Germinal center (tissue), 1 donor: Measurements from ENCODE around the gene TSPAN11.

ENCODE experiments used
- DNase-seq: peaks from one replicate; pipeline ENCODE4 v3.0.0; 2012; ENCODE audit warnings: mixed read lengths, low spot score

Gene TSPAN11

DNA sequence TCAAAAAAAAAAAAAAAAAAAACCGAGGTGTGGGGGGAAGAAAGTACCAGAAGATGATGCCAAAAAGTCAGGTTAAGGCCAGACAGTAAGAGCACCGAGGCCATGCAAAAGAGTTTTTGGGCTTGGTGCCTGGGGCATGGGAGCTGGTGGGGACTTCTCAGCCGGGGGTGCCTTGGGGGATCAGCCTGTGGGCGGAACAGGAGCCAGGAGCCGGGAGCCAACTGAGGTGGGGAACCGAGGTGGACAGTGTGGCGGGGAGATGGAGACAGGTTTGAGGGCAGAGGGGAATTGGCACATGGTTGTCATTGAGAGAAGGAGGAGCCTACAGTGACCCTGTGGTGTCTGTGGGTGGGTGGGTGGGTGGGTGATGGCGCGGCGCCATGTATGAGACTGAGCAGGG, 33.2 kb downstream of the TSPAN11 start:
- no peak for DNase-seq

DNA sequence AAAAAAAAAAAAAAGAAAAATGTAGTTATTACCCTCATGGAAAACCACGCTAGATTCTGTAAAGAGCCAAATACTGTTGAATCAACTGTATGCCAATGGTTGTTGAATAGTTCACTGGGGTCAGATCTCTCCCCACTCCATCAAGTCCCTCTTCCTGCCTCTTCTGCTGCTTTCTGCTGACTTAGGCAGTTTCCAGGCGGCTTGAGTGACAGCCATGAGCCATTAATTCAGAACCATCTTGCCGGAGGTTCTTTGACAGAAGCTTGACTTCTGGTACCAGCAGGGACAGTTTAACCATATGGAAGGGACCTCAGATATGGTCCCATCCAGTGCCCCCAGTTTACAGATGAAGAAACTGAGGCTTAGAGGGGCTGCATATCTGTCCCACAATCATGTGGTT, 34.5 kb downstream of the TSPAN11 start:
- no peak for DNase-seq

DNA sequence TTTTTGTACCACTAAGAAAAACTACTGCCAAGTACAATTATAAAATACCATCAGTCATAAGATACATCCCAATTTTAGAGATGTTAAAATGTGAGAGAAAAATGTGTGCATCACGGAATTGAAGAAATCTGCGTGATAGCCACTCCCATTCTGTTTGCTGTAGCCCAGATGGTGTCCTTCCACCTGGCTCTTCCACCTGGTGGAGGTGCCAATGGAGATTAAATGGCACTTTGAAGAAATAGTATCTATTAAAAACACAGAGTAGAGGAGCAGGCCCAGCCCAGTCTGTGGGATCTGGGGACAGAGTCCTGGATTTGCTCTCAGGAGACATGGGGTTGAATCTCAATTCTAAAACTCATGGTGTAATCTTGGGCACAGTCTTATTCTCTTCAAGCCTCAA, 35.5 kb downstream of the TSPAN11 start:
- no peak for DNase-seq

DNA sequence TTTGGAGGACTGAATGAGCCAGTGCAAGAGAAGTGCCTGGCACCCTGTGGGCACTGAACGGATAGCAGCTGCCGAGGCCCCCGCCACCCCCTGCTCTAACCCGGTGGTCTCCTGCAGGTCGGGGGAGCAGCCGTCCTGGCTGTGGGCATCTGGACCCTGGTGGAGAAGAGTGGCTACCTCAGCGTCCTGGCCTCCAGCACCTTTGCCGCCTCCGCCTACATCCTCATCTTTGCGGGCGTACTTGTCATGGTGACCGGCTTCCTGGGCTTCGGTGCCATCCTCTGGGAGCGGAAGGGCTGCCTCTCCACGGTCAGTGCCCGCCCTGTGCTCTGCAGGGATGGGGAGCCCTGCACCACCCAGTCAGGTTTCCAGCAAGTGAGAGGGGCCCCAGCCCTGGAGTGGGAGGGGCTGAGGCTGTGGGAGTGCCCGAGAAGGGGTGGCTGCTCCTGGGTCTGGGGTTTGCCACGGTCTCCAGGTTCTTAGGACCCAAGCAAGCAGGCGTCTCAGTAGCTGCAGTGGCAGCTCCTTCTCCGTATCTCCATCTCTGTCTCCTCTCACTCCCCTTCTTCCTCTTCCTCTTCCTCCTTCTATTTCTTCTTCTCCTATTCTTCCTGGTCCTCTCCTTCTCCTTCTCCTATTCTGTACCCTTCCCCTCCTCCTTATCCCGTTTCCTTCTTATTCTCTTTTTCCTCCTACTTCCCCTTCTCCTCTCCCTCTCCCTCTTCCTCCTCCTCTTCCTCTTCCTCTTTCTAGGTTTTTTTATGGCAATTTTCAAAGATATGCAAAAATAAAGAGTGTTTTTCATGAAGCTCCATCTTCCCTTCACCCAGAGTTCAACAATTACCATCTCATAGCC, 37.4 kb downstream of the TSPAN11 start:
- no peak for DNase-seq

DNA sequence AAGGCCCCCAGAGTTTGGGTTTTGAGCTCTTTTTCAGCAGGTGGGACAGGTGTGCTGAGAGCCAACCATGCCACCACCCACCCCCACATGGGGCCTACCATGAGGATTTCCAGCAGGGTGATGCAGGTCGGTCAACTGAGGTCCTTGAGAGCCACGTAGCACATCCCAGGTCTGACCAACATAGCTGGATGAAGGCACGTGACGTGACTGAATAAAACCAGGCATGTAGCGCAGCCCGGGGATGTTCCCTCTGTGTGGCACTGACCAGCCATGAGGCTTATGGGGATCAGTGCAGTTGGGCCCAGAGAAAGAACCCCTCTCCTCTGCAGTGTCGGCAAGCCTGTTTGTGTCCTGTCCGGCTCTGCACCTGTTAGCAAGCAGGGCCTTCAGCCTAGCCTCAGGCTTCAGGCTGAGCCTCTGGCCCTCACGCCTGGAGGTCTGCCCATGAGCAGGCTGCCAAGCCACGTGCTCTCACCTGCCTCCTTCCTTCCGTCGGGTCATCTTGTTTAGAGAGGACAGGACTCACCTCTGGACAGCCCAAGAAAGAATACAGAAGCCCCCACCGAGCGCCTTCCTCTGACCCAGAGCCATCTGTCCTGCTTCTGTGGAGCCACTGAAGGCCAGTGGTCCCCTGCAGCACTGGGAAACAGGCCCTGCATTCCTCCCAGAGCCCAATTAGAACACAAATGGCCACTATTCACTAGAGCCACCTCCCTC, 38.5 kb downstream of the TSPAN11 start:
- DNase-seq: no peak

DNA sequence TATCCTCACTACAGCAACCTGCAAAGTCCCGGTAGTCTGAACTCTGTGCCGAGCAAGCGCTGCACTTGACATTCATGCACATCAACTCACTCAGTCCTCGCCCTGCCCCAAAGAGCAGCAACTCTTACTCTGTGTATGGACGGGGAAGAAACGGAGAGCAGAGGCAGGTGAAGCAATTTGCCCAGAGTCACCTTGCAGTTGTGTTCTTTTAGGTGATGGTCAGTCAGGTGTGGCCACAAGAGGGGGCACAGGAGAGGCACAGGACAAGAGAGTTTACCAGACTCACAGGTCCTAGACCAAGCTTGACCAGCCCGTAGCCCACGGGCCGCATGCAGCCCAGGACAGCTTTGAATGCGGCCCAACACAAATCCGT, 39.1 kb downstream of the TSPAN11 start:
- DNase-seq: no peak

DNA sequence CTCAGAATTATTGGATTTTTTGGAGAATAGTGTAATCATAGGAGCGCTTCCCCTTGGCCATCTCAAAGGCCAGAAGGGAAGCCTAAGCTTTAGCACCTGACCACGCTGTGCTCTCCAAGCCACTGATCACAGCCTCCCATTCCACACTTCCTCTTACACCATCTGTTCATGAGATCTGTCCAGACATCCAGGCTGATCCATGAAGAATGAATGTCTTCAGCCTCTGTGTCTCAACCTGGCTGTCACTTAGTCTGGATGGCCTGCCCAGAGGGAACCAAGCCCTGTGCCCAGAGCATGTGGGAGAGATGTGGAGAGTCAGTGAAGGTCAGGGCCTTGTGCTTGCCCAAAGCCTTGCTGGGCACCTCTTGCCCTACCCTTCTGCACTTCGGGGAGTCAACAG, 40.5 kb downstream of the TSPAN11 start:
- no peak for DNase-seq

DNA sequence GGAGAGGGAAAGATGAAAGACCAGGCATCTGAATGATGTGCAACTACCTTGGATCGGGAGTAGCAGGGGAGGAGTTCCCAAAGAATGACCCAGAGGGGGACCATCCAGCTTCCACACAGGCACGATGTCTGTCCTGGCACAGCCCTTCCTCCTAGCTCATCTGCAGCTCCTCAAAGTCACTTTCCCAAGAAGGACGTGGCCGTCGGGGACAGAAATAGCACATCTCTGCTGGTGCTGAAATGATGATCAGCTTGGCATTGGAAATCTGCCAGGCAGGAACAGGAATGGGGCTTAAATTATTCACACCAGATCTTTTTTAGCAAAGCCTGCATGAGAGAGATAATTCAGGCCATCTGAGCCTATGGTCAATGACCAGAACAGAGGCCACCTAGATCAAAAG, 41.7 kb downstream of the TSPAN11 start:
- no peak for DNase-seq

DNA sequence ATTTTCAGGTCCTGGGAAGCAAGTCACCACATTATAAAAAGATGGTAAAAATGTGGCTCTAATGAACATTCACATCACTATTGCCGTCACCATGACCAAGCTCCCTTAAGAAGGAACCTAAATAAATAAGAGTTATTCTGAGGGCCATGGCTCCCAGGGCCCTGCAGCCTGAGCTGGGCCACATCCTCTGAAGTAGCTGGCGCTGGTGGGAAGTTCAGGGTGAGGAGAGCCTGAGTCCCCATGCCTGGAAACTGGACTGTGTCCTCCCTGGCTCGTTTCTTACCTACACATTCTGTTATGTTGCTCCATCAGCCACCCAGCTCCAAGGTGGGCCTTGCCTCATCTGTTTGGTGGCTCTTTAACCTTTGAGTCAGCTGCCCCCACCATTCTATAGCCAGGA, 42.5 kb downstream of the TSPAN11 start:
- DNase-seq: no peak

DNA sequence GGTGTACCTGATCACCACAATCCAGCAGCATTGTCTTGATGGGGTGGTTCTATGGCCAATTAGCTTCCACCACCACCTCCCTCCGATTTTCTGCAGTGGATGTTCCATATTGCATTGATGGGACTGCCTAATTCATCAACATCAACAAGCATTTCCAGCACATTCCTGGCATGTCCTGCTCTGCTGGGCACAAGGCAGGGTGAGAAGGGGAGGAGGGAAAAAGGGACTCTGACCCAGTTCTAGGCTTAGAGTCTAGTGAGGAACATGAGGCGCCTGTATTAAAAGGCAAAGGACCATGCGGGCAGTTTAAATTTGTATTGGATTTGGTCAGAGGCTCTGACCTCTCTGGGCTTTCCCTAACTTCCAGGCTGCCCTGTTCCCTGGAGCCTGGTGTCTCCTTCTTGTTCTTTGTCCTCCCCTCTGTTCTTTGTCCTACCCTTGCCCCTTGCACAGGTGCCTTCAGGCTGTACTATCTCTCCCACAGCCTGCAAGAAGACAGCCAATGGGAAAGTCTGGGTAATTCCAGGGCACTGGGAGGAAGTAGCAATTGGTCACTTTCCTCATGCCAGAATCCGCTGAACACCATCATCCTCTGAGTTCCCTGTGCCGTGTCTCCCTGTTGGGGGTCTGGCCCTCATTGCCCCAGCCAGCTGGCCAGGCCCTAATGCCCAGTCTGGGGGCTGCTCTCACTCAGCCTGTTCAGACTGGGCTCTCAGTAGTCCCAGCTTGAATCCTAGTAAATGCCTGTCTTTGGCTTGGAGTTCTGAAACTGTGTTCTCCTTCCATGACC, 43.3 kb downstream of the TSPAN11 start:
- no peak for DNase-seq

DNA sequence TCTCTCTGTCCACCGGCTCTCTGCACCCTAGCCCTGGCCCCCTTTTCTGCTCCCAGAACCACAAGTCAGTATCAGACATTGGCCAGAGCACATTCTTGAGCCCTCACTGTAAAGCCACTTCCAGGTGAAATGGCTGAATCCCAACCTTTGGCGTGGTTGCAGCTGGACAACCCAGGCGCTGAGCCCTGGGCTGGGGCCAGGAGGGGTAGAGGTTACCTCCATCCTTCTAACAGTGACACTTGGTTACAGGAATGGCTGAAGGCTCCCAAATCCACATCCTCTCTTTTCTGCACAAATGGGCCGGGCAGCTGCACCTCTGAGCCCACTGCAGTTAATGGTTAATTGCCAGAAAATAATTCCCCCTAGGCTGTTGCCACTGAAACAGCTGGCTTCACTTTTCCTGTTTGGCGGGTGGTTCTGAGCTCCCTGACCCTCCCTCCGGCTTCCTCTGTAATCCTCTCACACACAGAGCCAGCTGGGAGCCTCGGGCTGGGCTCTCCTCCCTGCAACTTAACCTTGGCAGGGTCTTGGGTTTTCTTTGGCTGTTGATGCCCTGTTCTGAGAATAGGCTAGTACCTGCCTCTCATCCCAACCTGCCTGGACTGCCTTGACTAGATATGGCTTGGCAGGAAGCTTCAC, 44.1 kb downstream of the TSPAN11 start:
- no peak for DNase-seq

DNA sequence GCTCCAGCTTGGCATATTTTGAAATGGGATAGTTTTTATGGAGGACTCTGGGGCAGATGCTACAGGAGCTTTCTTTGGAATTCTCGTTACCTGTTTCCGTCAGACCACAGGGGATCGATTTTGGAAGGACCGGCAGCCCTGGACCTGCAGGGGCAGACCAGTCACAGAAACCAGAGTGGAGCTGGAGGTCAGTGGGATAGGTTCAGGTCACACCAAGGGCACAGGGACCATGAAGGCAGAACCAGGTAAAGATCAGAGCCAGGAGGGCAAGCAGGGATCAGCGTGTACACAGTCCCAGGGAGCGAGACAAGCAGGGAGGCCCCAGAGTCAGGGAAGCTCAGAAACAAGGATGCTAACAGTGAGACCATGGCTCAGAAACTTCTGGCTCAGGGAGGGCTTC, 45.5 kb downstream of the TSPAN11 start:
- DNase-seq: no peak

DNA sequence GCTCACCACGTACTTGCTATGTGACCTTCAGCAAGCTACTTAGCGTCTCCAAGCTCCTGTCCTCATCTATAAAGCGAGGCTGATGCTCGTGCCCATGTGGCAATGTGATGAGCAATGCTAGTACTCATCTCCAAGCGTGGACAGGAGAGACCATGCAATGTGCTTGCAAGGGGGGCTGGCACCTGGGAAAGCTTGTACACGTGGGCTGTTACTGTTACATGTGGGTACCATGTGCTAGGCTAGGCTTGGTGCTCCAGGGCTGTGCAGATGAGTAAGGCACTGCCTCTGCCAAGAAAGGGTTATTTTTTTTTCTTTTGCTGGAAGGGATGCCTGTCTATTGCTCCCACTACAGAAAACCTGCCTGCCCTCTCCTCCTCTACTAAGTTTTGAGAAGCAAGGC, 46.6 kb downstream of the TSPAN11 start:
- DNase-seq: no peak

DNA sequence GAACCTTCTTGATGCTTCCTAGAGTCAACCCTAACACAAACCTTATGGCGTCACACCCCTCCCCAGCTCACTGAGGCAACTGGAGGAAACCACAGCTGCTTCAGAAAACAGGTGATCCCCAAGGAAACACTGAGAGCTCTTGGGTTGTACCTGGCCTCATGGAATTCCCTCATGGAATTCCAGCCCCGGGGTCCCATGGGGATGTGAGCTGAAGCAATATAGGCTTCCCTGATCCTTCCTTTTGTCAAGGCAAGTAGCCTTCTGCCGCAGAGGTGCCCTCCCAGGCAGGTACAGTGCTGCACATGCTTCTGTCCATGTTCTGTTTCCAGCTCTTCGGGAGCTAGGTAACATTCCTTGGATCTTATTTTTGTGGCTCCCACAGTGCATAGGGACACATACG, 47.3 kb downstream of the TSPAN11 start:
- DNase-seq: no peak

DNA sequence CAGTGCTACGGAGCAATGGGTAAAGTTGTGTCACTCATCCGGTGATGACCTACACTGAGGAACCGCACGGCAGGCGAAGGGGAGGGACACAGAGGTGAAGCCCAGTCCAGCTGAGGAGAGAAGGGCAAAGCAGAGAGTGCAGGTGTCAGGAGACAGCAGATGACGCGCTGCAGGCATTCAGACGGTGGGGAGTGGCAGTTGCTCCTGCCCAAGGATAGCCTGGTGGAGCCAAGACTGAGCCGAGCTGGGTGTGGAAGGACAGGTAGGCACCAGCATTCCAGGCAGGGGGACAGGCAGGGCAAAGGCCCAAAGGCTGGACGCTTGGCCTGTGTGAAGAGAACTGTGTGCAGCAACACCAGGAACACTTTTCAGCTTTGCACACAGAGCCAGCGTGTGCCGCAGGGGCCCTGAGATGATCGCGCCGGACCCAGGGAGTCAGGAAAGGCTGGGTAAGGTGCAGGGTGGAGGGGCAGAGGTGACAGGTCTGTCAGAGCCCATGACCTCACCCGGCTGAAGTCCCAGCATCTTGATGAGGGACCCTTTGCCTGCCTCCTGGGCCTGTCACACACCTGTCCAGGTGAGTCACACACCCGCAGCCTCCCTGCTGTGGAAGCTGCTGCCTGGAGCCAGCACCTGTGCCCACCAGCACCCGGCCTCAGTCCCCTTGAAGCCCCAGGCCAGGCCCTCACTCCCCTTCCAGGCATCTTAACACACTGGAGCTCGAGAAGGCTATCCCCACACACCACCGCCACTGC, 48.4 kb downstream of the TSPAN11 start:
- DNase-seq: no peak

DNA sequence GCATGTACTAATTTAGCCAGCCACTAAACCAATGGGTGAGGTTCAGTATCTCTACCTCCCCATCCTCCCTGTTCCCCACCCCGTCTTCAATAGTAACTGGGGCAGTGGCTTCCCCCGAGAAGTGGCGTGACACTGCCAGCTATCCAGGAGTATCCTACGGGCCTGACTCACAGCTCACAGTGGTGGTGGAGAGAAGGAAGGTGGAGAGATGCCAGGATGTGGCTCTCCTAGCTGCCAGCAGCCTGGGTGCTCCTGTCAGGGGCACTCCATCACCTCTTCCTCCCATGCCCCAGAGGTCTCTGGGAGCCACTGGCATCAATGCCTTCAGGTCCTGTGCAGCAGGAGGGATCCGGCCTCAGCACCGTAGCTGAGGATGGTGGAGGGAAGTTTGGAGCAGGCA, 49.0 kb downstream of the TSPAN11 start:
- no peak for DNase-seq

DNA sequence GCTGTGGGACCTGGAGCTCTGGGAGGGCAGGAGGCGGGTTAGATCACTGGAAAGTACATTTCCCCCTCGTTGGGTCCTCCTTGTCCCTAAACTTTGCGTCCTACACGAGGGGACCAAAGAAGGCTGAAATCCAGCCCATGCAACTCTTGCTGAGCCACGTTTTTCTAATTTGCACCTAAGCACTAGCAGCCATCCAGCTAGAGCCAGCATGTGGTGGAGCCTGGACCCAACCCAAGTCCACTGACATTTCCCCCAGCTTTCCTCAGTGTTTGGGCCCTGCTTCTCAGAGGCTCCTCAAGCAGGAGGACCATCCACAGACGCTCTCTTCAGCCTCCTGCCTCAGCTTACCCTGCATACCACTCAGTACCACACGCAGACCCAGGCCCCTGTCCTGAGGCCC, 49.7 kb downstream of the TSPAN11 start:
- DNase-seq: no peak

DNA sequence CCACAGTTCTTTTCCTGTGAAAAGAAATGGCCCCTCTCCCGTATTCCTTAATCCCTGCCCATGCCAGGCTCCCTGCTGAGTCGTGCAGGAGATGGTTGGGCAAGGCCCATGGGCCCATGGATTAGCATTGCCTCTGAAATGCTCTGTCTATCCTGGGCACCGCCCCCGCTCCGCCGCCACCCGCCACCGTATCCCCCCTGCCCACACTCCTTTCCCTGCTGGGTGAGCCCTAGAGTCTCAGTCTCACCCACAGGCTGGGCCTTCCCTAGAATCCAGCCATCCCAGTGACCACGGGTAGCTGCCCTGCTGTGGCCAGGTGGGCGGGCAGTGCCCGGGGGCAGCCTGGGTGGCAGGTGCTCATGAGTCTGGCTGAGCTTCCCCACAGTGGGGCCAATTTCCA, 50.6 kb downstream of the TSPAN11 start:
- no peak for DNase-seq

DNA sequence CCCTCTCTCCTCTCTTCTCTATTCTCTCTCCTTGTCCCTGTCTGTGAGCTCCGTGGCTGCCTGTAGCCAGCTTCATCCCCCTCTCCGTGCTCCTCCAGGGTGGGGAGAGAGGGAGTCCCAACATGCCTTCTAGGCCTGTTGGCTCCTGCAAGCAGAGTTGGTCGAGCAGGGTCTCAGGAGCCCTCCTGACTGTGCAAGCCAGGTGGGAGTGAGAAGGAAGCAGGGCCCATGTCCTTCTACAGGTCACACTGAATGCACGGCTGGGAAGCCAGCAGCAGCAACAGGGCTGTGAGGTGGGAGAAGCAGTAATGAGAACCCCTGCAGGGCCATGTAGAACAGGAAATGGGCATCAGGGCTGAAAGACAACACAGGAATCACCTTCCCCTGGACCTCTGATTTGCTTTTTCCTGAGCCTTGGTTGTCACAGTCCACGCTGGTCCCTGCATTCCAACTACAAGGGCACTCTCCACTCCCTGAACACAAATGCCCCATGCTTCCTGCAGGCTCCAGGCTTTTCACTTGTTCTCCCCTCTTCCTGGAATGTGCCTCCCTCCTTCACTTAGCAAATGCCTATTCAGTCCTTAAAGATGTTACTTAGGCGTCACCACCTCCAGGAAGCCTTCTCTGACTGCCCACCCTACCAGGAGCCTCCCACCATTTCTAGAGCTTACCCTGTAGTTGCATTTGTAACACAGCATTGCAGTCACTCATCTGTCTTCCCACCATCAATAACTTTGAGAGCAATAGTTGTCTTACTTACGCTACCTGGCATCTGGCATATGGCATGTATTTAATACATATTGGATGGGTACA, 51.2 kb downstream of the TSPAN11 start:
- no peak for DNase-seq

DNA sequence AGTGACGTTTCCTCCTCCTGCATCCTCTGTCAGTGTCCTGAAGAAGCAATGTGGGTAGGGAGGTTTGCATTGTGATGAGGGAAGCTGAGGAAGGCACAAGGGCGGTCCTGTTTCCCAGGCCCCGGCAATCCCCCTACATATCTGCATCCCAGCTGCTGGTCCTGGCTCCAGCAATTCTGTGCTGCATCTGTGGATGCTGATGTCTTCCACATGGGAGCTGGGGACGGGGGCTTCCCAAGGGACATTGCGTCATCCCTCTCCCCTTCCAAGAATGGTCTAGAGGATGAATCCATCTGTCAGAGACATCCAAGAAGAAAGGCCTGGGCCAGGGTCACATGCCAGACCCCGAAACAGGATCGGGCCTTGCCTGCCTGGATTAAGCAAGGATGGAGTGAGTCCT, 52.1 kb downstream of the TSPAN11 start:
- DNase-seq: no peak
